Neuron (in vitro differentiated cells): ENCODE measurements around the gene CEL.

Experiments
- H2AFZ ChIP-seq: one replicate; pipeline ENCODE4 v1.6.1; 2013; ENCODE audit warnings: low read depth, mild to moderate bottlenecking, inconsistent platforms, low read length, moderate library complexity
- H3K27me3 ChIP-seq: one replicate; pipeline ENCODE4 v1.6.1; 2013; ENCODE audit warnings: low read length; ENCODE audit not compliant: insufficient read depth
- H3K36me3 ChIP-seq: one replicate; pipeline ENCODE4 v1.6.1; 2013; ENCODE audit warnings: low read length; ENCODE audit not compliant: insufficient read depth
- H3K4me1 ChIP-seq: one replicate; pipeline ENCODE4 v1.6.1; 2013; ENCODE audit warnings: low read length; ENCODE audit not compliant: insufficient read depth
- H3K4me3 ChIP-seq: 2 replicates; pipeline ENCODE4 v1.5.1; 2013; ENCODE audit warnings: mild to moderate bottlenecking, low read length, moderate library complexity
- H3K9me3 ChIP-seq: one replicate; pipeline ENCODE4 v1.6.1; 2013; ENCODE audit warnings: low read length

CEL gene

DNA sequence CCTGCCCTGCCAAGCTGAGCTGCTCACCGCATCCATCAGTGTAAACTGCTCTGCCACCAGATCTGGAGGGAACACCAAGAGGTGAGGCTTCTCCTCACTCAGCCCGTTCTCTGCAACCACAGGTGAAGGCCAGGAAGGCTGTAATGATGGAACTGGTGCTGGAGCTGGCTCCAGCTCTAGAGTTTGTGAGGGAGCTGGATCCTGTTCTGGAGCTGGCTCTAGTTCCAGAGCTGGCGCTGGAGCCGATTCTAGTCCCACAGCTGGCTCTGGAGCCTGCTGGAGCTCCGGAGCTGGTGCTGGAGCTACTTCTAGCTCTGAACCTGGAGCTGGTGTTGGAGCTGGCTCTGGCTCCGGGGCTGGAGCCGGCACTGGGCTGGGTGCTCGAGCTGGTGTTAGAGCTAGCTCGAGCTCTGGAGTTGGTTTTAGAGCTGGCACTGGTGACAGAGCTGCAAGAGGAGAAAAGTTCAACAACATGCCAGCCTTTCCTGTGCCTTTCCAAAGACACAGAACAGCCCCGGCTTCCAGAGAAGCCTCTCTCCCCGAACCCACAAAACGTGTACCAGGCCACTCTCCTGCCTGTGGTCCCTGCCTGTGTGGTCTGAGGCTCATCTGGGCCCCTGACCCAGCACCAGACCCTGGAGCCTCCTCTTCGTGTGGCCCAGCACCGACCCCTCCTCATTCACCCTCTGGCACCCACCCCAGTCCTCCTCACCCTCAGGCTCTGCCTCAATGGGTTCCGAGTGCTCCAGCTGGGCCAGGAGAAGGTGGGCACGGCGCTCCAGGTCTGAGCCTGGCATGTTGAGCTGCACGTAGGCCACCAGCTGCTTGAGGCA, 46.4 kb downstream of the CEL start:
- Histone ChIP-seq H3K4me3 (no peak overlapping the region), H2AFZ (no peak overlapping the region), H3K27me3 (no peaks in the 10 kb centered on the region), H3K4me1 (peaks cover 4% of the 10 kb centered on the region), H3K9me3 (no peaks in the 10 kb centered on the region), H3K36me3 (peaks cover 74% of the 10 kb centered on the region)

DNA sequence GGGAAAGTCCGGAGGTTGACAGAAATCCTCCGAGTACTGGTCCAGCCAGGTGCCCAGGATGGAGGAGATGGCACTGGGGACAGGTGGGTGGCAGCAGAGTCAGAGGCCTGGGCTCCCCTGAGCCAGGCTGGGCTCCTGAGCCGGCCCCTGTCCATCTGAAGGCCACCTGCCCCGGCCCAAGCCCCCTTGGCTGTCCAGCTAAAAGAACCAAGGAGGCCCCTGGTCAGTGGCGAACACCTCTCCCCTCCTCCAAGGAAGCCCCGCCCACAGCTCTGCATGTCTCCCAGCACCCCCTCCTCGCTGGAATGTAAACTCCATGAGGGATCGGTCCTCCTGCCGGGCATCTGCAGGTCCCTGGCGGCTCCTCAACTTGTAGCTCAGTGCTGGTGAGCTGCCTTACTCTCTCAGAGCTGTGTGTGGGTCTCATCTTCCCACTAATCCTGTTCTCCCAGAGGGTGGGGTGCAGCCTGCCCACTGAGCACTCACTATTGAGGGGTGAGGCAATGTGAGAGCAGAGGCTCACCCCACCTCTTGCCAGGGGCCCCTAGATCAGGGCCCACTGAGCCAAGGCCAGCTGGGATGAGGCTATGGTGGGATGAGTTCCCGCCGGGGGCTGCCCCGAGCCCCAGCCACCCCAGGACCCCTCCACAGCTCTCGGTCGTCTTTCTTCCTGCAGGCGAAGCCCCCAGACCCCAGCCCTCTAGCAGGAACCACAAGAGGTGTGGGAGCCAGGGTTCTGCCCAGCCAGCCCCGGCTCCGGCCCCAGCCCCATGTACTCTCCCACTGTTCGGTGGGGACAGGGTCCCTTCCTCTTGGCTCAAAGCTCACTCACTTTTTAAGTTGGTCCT, 47.2 kb downstream of the CEL start:
- H3K27me3 ChIP-seq: no peaks in the 10 kb centered on the region
- H3K4me3 ChIP-seq: no peak overlapping the region
- no peaks in the 10 kb centered on the region for H3K9me3 ChIP-seq
- H3K36me3 ChIP-seq: peaks cover 67% of the 10 kb centered on the region
- H3K4me1 ChIP-seq: peaks cover 12% of the 10 kb centered on the region
- H2AFZ ChIP-seq: no peak overlapping the region

DNA sequence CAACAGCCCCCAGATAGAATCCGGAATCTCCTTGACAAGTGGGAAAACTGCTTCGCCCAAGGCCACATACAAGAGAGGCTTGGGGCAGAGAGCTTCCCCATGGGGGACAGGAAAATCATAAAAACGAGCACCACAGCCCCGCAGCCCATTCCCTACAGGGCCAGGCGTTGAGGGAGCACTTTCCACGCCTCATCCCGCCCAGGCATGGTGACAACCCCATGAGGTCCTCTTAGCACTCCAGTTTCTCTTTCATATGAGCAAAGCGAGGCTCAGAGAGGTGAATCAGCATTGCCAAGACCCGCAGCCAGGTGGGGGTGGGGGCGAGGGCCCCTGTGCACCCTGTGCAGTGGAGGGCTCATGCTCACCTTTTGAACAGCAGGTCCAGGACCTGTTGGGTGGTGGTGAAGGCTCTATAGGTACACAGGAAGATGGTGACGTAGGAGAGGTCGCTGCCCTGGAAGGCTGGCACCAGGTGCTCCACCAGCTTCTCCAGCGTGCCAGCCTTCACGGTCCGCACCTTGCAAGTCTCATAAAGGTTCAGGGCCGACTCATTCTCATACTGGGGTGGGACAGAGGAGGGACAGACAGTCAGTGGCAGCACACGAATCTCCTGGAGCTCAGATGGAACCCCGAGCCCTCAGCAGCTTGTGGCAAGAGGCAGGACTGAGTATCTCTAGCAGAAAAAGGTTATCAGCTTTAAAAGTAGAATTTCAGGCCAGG, 48.3 kb downstream of the CEL start:
- Histone ChIP-seq H3K36me3 (peaks cover 59% of the 10 kb centered on the region), H2AFZ (no peak overlapping the region), H3K4me3 (no peak overlapping the region), H3K4me1 (peaks cover 19% of the 10 kb centered on the region), H3K9me3 (no peaks in the 10 kb centered on the region), H3K27me3 (no peaks in the 10 kb centered on the region)

DNA sequence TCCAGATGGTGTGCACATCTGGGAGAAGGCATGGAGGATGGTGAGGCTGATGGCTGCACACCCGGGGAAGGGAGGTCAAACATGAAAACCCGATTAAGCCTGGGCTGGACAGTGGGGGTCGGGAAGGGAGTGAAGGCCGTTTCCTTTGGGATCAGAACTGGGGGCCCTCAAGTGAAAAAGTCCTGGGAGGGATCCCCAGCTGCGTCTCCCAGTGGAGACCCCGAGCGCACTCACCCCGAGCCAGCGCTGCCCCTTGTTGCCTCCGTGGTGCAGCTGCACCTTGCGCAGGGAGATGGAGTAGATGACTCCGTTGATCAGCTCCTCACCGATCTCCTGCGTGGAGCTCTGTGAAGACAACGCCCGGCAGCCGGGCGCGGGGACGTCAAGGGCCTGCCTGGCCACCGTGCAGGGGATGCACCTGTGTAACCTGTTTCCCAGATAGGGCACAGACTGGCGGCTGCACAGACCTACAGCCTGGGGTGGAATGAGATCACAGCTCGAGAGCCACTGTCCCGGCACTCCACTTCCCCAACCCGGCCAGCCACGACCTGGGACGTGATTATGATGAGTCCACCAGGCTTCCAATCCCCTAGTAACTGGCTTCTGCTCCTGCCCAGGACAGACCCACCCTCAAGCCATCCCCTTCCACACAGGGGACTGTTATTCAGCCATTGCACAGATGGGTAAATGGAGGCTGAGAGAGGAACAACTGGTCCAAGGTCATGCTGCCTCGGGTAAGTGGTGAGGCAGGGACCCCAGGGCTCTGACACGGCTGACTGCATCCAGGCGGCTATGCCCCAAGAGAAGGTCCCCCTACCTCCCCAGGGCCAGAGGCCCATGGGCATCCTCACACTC, 50.3 kb downstream of the CEL start:
- peaks cover 42% of the 10 kb centered on the region for H3K36me3 ChIP-seq
- no peaks in the 10 kb centered on the region for H3K27me3 ChIP-seq

DNA sequence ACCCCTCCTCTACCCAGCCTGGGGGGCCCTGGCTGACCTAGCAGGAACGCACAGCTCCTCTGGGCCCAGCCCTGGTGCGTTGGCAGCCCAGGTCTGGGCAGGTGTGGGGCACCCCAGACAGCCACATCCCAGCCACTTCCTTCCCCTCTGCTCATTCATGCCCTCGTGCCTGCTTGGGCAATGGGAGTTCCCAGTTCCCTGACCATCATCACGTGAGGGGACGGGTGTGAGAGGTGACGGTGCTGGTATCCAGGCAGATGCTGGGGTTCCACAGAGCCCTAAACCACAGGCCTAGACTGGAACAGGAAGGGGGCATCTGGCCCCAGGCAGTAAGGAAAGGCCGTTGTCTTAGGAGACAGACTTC, 50.9 kb downstream of the CEL start:
- H3K4me1 ChIP-seq: peaks cover 32% of the 10 kb centered on the region
- H3K4me3 ChIP-seq: no peak overlapping the region
- no peaks in the 10 kb centered on the region for H3K9me3 ChIP-seq
- no peaks in the 10 kb centered on the region for H3K27me3 ChIP-seq
- peaks cover 36% of the 10 kb centered on the region for H3K36me3 ChIP-seq
- H2AFZ ChIP-seq: no peak overlapping the region

More for the DNA sequence above, 50.3 kb downstream of the CEL start:
- Histone ChIP-seq H3K4me3 (no peak overlapping the region), H3K9me3 (no peaks in the 10 kb centered on the region), H2AFZ (no peak overlapping the region), H3K4me1 (peaks cover 32% of the 10 kb centered on the region)

DNA sequence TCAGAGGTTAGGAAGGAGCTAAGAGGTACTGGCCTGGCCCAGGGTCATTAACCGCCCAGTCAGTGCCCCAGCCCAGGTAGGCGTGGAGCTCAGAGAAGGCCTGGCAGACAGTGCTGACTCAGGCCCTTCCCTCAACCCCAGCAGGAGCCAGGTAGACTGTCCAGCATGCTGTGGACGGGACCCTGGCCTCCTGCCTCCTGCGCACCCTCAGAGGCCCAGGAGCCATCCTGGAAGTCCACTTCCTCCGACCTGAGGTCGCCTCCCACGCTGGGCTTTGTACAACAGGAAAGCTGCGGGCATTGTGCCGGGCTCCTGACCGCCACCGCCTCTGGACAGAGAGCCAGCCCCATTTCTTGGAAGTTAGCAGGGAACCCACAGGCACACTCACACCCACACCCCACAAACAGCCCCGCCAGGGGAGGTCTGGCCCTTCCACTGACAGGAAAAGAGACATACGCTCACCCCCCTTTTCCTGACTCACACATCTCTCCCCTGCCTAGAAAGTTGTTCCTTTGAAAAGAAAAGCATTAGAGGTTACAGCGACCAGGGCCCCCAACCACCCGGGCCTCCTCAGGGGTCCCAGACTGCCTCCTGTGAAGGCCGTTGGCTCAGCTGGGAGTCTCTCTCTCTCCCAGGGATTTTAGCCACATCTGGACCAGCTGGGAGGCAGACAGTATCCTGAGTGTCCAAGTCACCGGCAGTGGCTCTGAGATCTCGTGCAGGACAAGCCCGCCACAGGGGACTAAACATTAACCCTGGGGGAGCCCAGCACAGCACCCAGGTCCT, 51.6 kb downstream of the CEL start:
- no peaks in the 10 kb centered on the region for H3K27me3 ChIP-seq
- no peak overlapping the region for H2AFZ ChIP-seq
- peaks cover 29% of the 10 kb centered on the region for H3K36me3 ChIP-seq
- H3K4me1 ChIP-seq: peaks cover 37% of the 10 kb centered on the region
- H3K4me3 ChIP-seq: no peak overlapping the region
- H3K9me3 ChIP-seq: no peaks in the 10 kb centered on the region

DNA sequence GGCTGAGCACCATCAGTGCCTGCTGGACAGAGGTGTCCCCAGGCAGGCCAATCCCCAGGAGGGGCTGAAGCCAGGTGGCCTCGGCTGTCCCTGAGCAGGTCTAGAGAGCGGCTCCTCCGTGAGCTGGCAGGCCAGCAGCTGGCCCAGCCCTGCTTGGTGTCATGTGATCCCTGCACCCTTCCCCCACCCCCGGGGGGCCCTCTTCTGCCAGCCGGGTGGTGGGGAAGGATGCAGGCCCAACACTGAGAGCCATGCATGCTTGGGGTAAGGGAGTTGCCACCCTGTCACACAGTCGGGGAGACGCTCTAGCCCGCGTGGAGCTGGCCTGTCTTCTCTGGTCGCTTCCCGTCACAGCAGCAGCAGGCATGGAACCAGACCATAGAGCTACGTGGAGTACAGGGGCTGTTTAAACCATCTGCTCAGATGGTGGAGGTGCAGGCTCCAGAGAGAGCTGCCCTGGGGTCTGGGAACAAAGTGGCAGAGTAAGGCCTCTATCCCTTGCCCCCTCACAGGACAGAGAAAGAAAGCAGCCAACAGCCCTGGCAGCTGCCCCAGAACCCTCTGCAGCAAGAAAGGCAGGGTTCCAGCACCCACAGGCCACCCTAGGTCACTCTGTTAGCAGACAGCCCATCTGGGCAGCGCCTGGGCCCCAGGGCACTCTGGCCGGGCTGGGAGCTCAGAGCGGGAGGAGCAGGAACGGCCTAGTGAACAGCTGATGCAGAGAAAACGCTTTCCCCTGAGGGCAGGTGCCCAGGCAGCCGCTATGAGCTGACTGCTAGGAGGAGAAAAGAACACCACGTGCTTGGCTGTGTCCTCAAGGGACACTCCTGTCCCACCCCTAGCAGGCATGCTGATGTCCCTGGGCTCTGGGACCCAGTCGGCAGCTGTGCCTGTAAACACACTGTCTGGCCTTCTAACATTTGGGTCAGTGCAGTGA, 52.4 kb downstream of the CEL start:
- peaks cover 46% of the 10 kb centered on the region for H3K4me1 ChIP-seq
- no peaks in the 10 kb centered on the region for H3K27me3 ChIP-seq
- no peak overlapping the region for H2AFZ ChIP-seq

DNA sequence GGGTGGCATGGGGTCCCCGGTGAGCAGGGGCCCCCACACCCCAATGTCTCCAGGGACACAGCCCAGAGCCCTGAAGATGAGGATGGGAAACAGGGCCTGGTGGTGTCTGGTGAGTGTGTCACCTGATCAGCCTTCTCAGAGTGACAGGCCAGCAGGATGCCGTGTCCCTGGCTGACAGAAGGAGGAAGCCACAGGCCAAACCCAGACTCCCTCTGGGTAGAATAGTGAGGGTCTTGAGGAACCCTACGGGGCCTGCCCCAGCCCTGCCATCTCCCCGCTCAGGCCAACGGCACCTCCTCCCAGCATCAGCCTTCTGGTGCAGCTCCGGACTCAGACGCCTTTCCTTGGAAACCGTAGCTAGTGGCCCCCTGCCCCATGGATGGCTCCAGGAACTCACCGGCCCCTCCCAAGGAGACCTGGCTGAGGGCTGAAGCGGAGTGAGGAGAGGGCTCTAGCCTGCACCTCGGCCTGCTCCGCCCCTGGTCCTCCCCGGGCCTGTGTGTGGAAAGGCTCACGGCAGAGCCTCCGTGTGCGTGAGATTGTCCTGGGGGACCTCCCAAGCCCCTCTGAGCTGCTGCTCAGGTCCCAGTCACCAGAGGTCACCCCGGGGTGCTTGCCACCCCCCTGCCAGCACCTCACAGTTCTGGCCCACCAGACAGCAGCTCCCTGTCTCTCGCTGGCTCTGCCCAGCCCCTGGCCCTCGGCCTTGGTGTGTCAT, 53.3 kb downstream of the CEL start:
- Histone ChIP-seq H3K4me3 (no peak overlapping the region), H3K36me3 (peaks cover 17% of the 10 kb centered on the region), H3K4me1 (peaks cover 54% of the 10 kb centered on the region), H2AFZ (no peak overlapping the region), H3K9me3 (no peaks in the 10 kb centered on the region), H3K27me3 (no peaks in the 10 kb centered on the region)

More for the DNA sequence above, 52.4 kb downstream of the CEL start:
- Histone ChIP-seq H3K4me3 (no peak overlapping the region), H3K9me3 (no peaks in the 10 kb centered on the region), H3K36me3 (peaks cover 24% of the 10 kb centered on the region)

DNA sequence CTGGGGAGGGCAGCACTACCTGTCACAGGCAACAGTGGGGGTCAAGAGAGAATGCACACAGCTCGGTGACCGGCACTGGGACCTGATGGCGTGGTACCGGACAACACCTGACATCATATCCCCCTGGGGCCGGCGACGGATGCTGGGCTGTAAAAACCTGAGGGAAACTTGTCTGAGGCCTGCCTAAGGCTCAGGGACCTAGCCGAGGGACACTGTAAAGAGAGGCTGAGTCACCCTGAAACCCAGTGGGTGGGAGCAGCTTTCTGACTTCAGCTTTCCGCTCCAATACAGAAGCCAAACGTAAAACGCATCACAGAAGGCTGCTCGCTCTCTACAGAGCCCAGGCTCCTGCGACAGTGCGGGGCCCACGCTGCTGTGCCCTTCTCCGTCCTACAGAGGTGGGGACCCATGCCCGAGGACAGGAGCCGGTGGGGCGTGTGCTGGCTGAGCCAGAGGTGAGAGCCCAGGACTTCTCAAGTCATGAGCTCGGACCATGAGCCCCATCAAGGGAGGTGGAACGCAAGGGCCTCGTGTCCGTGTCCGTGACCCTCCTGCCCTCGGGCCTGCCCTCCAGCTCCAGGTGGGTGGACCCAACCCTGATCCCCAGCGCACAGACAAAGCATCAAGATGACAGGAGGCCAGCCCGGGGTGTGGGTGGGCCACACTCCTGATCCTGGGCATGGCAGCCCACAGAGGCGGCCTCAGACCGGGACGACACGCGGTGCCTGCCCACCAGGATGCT, 54.0 kb downstream of the CEL start:
- Histone ChIP-seq H3K4me1 (peaks cover 60% of the 10 kb centered on the region), H3K27me3 (no peaks in the 10 kb centered on the region), H3K4me3 (no peak overlapping the region), H3K36me3 (peaks cover 12% of the 10 kb centered on the region), H2AFZ (no peak overlapping the region), H3K9me3 (no peaks in the 10 kb centered on the region)
